ENCODE data around the gene CACNA1E. TPM values are rescaled to one million over a fixed set of nuclear protein-coding genes. Genes with fewer than 3 reads are reported as not detected.
"Not testable (repeated sequence)": the region's sequence is repeated elsewhere in the genome, so short reads cannot be mapped to it uniquely, and the experiment has no call there.

CACNA1E gene
- total RNA-seq, 1 donor from 2014 or later: 0.88 TPM

- no peak overlapping the region for H3K4me3 ChIP-seq
- H3K36me3 ChIP-seq: no peaks in the 10 kb centered on the region
- H3K9me3 ChIP-seq (replicated peaks): peaks cover 32% of the 10 kb centered on the region
- TF ChIP-seq CTCF (IDR thresholded peaks at IDR 0.05; ENCODE audit: borderline replicate concordance): no peak
- no peak overlapping the region for H3K27ac ChIP-seq (replicated peaks)
- H3K4me1 ChIP-seq: no peaks in the 10 kb centered on the region
- DNase-seq: no peak
- H3K27me3 ChIP-seq (ENCODE audit: low read depth): peaks cover 56% of the 10 kb centered on the region
- intact Hi-C loops (cut with micrococcal nuclease): no loop called here
Measured at GRCh38 chr1:181531441-181531840, 48.1 kb downstream of the CACNA1E start.

- Histone ChIP-seq H3K27ac (replicated peaks) (no peak overlapping the region), H3K4me1 (no peaks in the 10 kb centered on the region), H3K4me3 (no peak overlapping the region), H3K9me3 (replicated peaks) (peaks cover 25% of the 10 kb centered on the region), H3K36me3 (no peaks in the 10 kb centered on the region), H3K27me3 (ENCODE audit: low read depth) (peaks cover 63% of the 10 kb centered on the region)
- TF ChIP-seq CTCF (IDR thresholded peaks at IDR 0.05; ENCODE audit: borderline replicate concordance): no peak
- intact Hi-C loops (cut with micrococcal nuclease): no loop called here
- no peak for DNase-seq
Measured at GRCh38 chr1:181531951-181532600, 48.8 kb downstream of the CACNA1E start.

- Histone ChIP-seq H3K9me3 (replicated peaks) (no peaks in the 10 kb centered on the region), H3K27ac (replicated peaks) (no peak overlapping the region), H3K36me3 (no peaks in the 10 kb centered on the region), H3K27me3 (ENCODE audit: low read depth) (peaks cover 75% of the 10 kb centered on the region), H3K4me1 (peaks cover 9% of the 10 kb centered on the region), H3K4me3 (no peak overlapping the region)
- DNase-seq: no peak
- intact Hi-C loops (cut with micrococcal nuclease): no loop called here
- no peak for TF ChIP-seq CTCF (IDR thresholded peaks at IDR 0.05; ENCODE audit: borderline replicate concordance)
Measured at GRCh38 chr1:181538836-181539235, 55.5 kb downstream of the CACNA1E start.

- H3K4me3 ChIP-seq: no peak overlapping the region
- H3K27ac ChIP-seq (replicated peaks): no peak overlapping the region
- no peak for DNase-seq
- H3K9me3 ChIP-seq (replicated peaks): no peaks in the 10 kb centered on the region
- intact Hi-C loops (cut with micrococcal nuclease): no loop called here
- no peak for TF ChIP-seq CTCF (IDR thresholded peaks at IDR 0.05; ENCODE audit: borderline replicate concordance)
- peaks cover 77% of the 10 kb centered on the region for H3K27me3 ChIP-seq (ENCODE audit: low read depth)
- H3K36me3 ChIP-seq: no peaks in the 10 kb centered on the region
- peaks cover 9% of the 10 kb centered on the region for H3K4me1 ChIP-seq
Measured at GRCh38 chr1:181541458-181541857, 58.1 kb downstream of the CACNA1E start.

- intact Hi-C loops (cut with micrococcal nuclease): no loop called here
- Histone ChIP-seq H3K27me3 (ENCODE audit: low read depth) (peaks cover 77% of the 10 kb centered on the region), H3K9me3 (replicated peaks) (no peaks in the 10 kb centered on the region), H3K27ac (replicated peaks) (no peak overlapping the region), H3K4me3 (no peak overlapping the region), H3K4me1 (peaks cover 9% of the 10 kb centered on the region), H3K36me3 (no peaks in the 10 kb centered on the region)
- TF ChIP-seq CTCF (IDR thresholded peaks at IDR 0.05; ENCODE audit: borderline replicate concordance): no peak
- no peak for DNase-seq
Measured at GRCh38 chr1:181541947-181542346, 58.6 kb downstream of the CACNA1E start.

- H3K9me3 ChIP-seq (replicated peaks); H3K4me3 ChIP-seq; H3K36me3 ChIP-seq; H3K27ac ChIP-seq (replicated peaks); intact Hi-C loops (cut with micrococcal nuclease); H3K4me1 ChIP-seq; DNase-seq: not testable (repeated sequence)
- peaks cover 77% of the 10 kb centered on the region for H3K27me3 ChIP-seq (ENCODE audit: low read depth)
Measured at GRCh38 chr1:181542406-181542805, 59.1 kb downstream of the CACNA1E start.
